Measurements from ENCODE around the gene FLRT1. TPM values are rescaled to one million over a fixed set of nuclear protein-coding genes. Genes with fewer than 3 reads are reported as not detected.

FLRT1 gene
- total and polyA plus RNA-seq, 2 of the 13 experiments (the other 11 are each of a cell fraction or from before 2014, with no cell fraction given) = 0.02 to 0.08 TPM

DNA sequence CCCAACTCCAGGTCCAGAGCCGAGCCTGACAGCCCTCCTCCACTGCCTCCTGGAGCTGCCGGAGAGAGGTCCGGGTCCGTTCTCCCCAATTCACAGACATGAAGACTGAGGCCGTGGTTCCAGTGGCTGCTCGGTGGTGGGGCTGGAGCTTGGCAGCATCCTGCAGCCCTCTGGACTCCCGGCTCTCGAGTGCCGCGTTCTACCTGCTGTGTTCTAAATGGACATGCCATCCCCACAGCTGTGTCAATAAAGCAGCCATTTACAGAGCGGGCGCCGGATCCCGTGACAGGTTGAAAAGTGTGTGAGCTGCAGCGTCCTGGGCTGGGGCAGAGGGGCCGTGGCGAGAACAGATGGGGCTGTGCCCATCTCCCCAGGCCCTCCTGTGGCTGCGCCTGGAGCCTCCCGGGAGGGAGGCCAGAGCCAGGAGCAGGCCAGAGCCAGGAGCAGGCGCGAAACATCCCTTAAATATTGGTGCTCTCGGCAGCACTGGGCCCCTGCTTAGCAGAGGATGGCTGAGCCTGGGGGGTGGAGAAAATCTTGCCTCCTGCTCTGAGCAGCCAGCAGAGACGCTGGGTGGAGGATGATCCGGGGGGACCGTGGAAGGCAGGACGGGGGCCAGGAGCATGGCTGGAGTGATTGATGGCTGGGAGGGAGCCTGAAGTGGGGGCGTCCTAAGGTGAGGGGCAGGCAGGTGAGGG is 46.2 kb downstream of the FLRT1 start:
- H3K9ac ChIP-seq (ENCODE audit: insufficient read depth, low read depth, low read length) = no peak overlapping the region
- H3K4me2 ChIP-seq (ENCODE audit: low read depth, low read length) = no peak overlapping the region
- FAIRE-seq = no peak
- H3K4me3 ChIP-seq (replicated peaks in 1 of 3; ENCODE audit: insufficient read depth in 1 of 3, low read depth in 2 of 3, low read length in 3 of 3) = no peak overlapping the region
- no peaks in the 10 kb centered on the region for H3K79me2 ChIP-seq (ENCODE audit: insufficient read depth, low read length)
- H3K9me3 ChIP-seq (ENCODE audit: low read length) = no peaks in the 10 kb centered on the region
- CTCF ChIA-PET (ENCODE audit: low intra/inter-chr PET ratio, low total read pairs) = no interaction called here
- H2AFZ ChIP-seq (ENCODE audit: low read length) = no peak overlapping the region
- POLR2A ChIA-PET = no interaction called here
- peaks cover 3% of the 10 kb centered on the region; the same call in 1 of the 2 replicates for H4K20me1 ChIP-seq (ENCODE audit: insufficient read depth, low read length)
- H3K27me3 ChIP-seq (ENCODE audit: control insufficient read depth in 1 of 2, insufficient read depth in 2 of 2, low read length in 2 of 2) = no peaks in the 10 kb centered on the region; a peak in 1 of 5 replicates
- BruUV-seq (replicated peaks) = no TSS peak
- no peak overlapping the region for H3K27ac ChIP-seq (ENCODE audit: extremely low read length, insufficient read depth, low read length)
- WGBS (ENCODE audit: low lambda C conversion rate) = 94% methylated on average over 21 of the region's 27 CpGs
- intact Hi-C loops (cut with micrococcal nuclease; ENCODE audit: unreplicated experiment) = no loop called here
- no peak for DNase-seq (ENCODE audit: low spot score)
- ATAC-seq = no peak
- in situ Hi-C loops (cut with HindIII; ENCODE audit: extremely low pct_ligation_motif_present, low pct_unique_long_range_greater_than_20kb) = no loop called here
- H3K4me1 ChIP-seq (ENCODE audit: insufficient read depth, low read length) = peaks cover 24% of the 10 kb centered on the region
- H3K36me3 ChIP-seq (replicated peaks in 1 of 2; ENCODE audit: control insufficient read depth in 1 of 2, insufficient read depth in 2 of 2, low read length in 2 of 2) = no peaks in the 10 kb centered on the region
- TF ChIP-seq ADNP (CRISPR knock-in tag; IDR thresholded peaks at IDR 0.05) (no peak), ZNF546 (CRISPR knock-in tag; conservative IDR thresholded peaks at IDR 0.05) (no peak), SP1 (IDR thresholded peaks at IDR 0.05) (no peak), SP1 (CRISPR knock-in tag; IDR thresholded peaks at IDR 0.05) (no peak), ZMYM3 (CRISPR knock-in tag; IDR thresholded peaks at IDR 0.05) (0 out of 2 replicates have a peak, but pooled peaks have one; percentile 41), POGZ (CRISPR knock-in tag; IDR thresholded peaks at IDR 0.05) (no peak), ZNF513 (CRISPR knock-in tag; conservative IDR thresholded peaks at IDR 0.05) (no peak), ZNF629 (CRISPR knock-in tag; conservative IDR thresholded peaks at IDR 0.05) (peak; percentile 87), HINFP (CRISPR knock-in tag; IDR thresholded peaks at IDR 0.05; ENCODE audit: low read depth) (no peak), MBNL3 (CRISPR knock-in tag; conservative IDR thresholded peaks at IDR 0.05) (no peak), ZNF274 (CRISPR knock-in tag; IDR thresholded peaks at IDR 0.05) (no peak), ZNF816 (CRISPR knock-in tag; IDR thresholded peaks at IDR 0.05; ENCODE audit: borderline replicate concordance) (no peak), FLYWCH1 (CRISPR knock-in tag; IDR thresholded peaks at IDR 0.05) (no peak)
- TF ChIP-seq, protein P1, sequence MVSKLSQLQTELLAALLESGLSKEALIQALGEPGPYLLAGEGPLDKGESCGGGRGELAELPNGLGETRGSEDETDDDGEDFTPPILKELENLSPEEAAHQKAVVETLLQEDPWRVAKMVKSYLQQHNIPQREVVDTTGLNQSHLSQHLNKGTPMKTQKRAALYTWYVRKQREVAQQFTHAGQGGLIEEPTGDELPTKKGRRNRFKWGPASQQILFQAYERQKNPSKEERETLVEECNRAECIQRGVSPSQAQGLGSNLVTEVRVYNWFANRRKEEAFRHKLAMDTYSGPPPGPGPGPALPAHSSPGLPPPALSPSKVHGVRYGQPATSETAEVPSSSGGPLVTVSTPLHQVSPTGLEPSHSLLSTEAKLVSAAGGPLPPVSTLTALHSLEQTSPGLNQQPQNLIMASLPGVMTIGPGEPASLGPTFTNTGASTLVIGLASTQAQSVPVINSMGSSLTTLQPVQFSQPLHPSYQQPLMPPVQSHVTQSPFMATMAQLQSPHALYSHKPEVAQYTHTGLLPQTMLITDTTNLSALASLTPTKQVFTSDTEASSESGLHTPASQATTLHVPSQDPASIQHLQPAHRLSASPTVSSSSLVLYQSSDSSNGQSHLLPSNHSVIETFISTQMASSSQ (IDR thresholded peaks at IDR 0.05; ENCODE audit: low read depth) = no peak
- TF ChIP-seq, protein P1 (CRISPR knock-in tag; IDR thresholded peaks at IDR 0.05; ENCODE audit: borderline replicate concordance) = no peak
- TF ChIP-seq, protein P2, sequence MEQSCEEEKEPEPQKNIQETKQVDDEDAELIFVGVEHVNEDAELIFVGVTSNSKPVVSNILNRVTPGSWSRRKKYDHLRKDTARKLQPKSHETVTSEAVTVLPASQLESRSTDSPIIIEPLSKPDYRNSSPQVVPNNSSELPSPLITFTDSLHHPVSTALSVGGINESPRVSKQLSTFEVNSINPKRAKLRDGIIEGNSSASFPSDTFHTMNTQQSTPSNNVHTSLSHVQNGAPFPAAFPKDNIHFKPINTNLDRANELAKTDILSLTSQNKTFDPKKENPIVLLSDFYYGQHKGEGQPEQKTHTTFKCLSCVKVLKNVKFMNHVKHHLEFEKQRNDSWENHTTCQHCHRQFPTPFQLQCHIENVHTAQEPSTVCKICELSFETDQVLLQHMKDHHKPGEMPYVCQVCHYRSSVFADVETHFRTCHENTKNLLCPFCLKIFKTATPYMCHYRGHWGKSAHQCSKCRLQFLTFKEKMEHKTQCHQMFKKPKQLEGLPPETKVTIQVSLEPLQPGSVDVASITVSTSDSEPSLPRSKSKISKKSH (CRISPR knock-in tag; IDR thresholded peaks at IDR 0.05; ENCODE audit: borderline replicate concordance) = no peak
